OCI-LY1 (cell line): ENCODE data around the gene PLG.
"Not testable (repeated sequence)": the region's sequence is repeated elsewhere in the genome, so short reads cannot be mapped to it uniquely, and the experiment has no call there.

Experiments
- EZH2 ChIP-seq: fragments of 200-600 bp; sonication (generic), shearing (Covaris generic); IDR thresholded peaks from 2 replicates; pipeline ENCODE4 v1.8.0; 2017; ENCODE audit warnings: borderline replicate concordance, mixed run types, mild to moderate bottlenecking, antibody characterized with exemption, low read length, moderate library complexity, mixed read lengths
- TF ChIP-seq, protein P1 (sequence below): fragments of 200-600 bp; sonication (generic), shearing (Covaris generic); IDR thresholded peaks from 2 replicates; pipeline ENCODE4 v1.5.1; 2017; ENCODE audit warnings: mild to moderate bottlenecking, antibody characterized with exemption, low read length, moderate library complexity, mixed read lengths

DNA sequence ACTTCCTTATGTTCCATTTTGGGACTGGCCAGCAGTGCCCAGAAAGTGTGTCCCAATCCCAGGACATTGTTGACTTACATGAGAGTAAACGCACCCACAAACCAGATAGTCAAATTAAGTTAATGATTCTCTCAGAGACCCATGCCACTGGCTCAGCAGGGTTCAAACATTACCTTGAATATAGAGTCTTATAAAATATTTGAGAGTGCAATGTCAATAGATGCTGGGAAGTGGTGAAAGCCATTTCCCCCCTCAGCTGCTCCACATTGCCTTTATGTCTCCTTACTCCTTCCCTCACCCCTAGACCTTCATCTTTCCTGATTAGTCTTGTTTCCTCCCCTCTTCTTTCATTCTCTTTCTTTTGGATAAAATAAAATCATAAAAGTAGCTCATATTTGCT lies 37.8 kb upstream of the PLG start, which contains the start of gene LPA:
- TF ChIP-seq, protein P1, sequence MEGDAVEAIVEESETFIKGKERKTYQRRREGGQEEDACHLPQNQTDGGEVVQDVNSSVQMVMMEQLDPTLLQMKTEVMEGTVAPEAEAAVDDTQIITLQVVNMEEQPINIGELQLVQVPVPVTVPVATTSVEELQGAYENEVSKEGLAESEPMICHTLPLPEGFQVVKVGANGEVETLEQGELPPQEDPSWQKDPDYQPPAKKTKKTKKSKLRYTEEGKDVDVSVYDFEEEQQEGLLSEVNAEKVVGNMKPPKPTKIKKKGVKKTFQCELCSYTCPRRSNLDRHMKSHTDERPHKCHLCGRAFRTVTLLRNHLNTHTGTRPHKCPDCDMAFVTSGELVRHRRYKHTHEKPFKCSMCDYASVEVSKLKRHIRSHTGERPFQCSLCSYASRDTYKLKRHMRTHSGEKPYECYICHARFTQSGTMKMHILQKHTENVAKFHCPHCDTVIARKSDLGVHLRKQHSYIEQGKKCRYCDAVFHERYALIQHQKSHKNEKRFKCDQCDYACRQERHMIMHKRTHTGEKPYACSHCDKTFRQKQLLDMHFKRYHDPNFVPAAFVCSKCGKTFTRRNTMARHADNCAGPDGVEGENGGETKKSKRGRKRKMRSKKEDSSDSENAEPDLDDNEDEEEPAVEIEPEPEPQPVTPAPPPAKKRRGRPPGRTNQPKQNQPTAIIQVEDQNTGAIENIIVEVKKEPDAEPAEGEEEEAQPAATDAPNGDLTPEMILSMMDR = not testable (repeated sequence)
- not testable (repeated sequence) for TF ChIP-seq EZH2
